ENCODE measurements around the gene USH2A. TPM values are rescaled to one million over a fixed set of nuclear protein-coding genes. Genes with fewer than 3 reads are reported as not detected.

Gene USH2A
- total RNA-seq, 2 donors from 2014 or later, result not detected

GRCh38 chr1:216222288-216222687 is 201.0 kb downstream of the USH2A start:
- intact Hi-C loops (cut with DNase I), result no loop called here
- DNase-seq (ENCODE audit: low spot score), result no peak

- intact Hi-C loops (cut with DNase I), result no loop called here
- DNase-seq (ENCODE audit: low spot score), result no peak
These were observed 202.0 kb downstream of the USH2A start for GRCh38 chr1:216221260-216221700.

GRCh38 chr1:216216305-216216704 is 206.9 kb downstream of the USH2A start:
- intact Hi-C loops (cut with DNase I), result no loop called here
- DNase-seq (ENCODE audit: low spot score), result no peak

- no peak for DNase-seq (ENCODE audit: low spot score)
- intact Hi-C loops (cut with DNase I), result no loop called here
These were observed 208.1 kb downstream of the USH2A start for GRCh38 chr1:216215169-216215568.

GRCh38 chr1:216212826-216213225 is 210.4 kb downstream of the USH2A start:
- intact Hi-C loops (cut with DNase I), result no loop called here

GRCh38 chr1:216210081-216210480 is 213.2 kb downstream of the USH2A start:
- intact Hi-C loops (cut with DNase I), result no loop called here
- DNase-seq (ENCODE audit: low spot score), result no peak

More at GRCh38 chr1:216212826-216213225, 210.4 kb downstream of the USH2A start:
- no peak for DNase-seq (ENCODE audit: low spot score)

- no peak for DNase-seq (ENCODE audit: low spot score)
- intact Hi-C loops (cut with DNase I), result no loop called here
These were observed 214.1 kb downstream of the USH2A start for GRCh38 chr1:216209125-216209524.

- intact Hi-C loops (cut with DNase I), result no loop called here
These were observed 216.1 kb downstream of the USH2A start for GRCh38 chr1:216207154-216207553.

GRCh38 chr1:216205176-216205575 is 218.1 kb downstream of the USH2A start:
- DNase-seq (ENCODE audit: low spot score), result no peak
- intact Hi-C loops (cut with DNase I), result no loop called here

More at GRCh38 chr1:216207154-216207553, 216.1 kb downstream of the USH2A start:
- no peak for DNase-seq (ENCODE audit: low spot score)

GRCh38 chr1:216201946-216202345 is 221.3 kb downstream of the USH2A start:
- no peak for DNase-seq (ENCODE audit: low spot score)
- intact Hi-C loops (cut with DNase I), result no loop called here

- DNase-seq (ENCODE audit: low spot score), result no peak
- intact Hi-C loops (cut with DNase I), result no loop called here
These were observed 222.3 kb downstream of the USH2A start for GRCh38 chr1:216200941-216201340.

- intact Hi-C loops (cut with DNase I), result no loop called here
- no peak for DNase-seq (ENCODE audit: low spot score)
These were observed 228.5 kb downstream of the USH2A start for GRCh38 chr1:216194721-216195120.

GRCh38 chr1:216193839-216194443 is 229.3 kb downstream of the USH2A start:
- no peak for DNase-seq (ENCODE audit: low spot score)
- intact Hi-C loops (cut with DNase I), result no loop called here

GRCh38 chr1:216190438-216190837 is 232.8 kb downstream of the USH2A start:
- DNase-seq (ENCODE audit: low spot score), result no peak

GRCh38 chr1:216186816-216187215 is 236.4 kb downstream of the USH2A start:
- intact Hi-C loops (cut with DNase I), result no loop called here
- no peak for DNase-seq (ENCODE audit: low spot score)

More at GRCh38 chr1:216190438-216190837, 232.8 kb downstream of the USH2A start:
- intact Hi-C loops (cut with DNase I), result no loop called here

GRCh38 chr1:216186141-216186540 is 237.1 kb downstream of the USH2A start:
- DNase-seq (ENCODE audit: low spot score), result no peak
- intact Hi-C loops (cut with DNase I), result no loop called here

GRCh38 chr1:216184126-216184680 is 239.0 kb downstream of the USH2A start:
- no peak for DNase-seq (ENCODE audit: low spot score)
- intact Hi-C loops (cut with DNase I), result no loop called here

- intact Hi-C loops (cut with DNase I), result no loop called here
- no peak for DNase-seq (ENCODE audit: low spot score)
These were observed 239.8 kb downstream of the USH2A start for GRCh38 chr1:216183454-216183853.

GRCh38 chr1:216183007-216183406 is 240.2 kb downstream of the USH2A start:
- intact Hi-C loops (cut with DNase I), result no loop called here
- no peak for DNase-seq (ENCODE audit: low spot score)

- intact Hi-C loops (cut with DNase I), result no loop called here
- no peak for DNase-seq (ENCODE audit: low spot score)
These were observed 241.7 kb downstream of the USH2A start for GRCh38 chr1:216181590-216181989.

GRCh38 chr1:216178281-216178680 is 245.0 kb downstream of the USH2A start:
- intact Hi-C loops (cut with DNase I), result no loop called here

More at GRCh38 chr1:216178281-216178680, 245.0 kb downstream of the USH2A start:
- no peak for DNase-seq (ENCODE audit: low spot score)

Data from posterior vena cava (tissue), 2 donors.